Spleen (tissue), 11 donors: ENCODE data around the gene UBE2QL1. TPM values are rescaled to one million over a fixed set of nuclear protein-coding genes. Genes with fewer than 3 reads are reported as not detected.

ENCODE experiments used
- DNase-seq: peaks from one replicate; pipeline ENCODE4 v3.0.0-alpha.2; 2020
- H3K27ac ChIP-seq, 8 donors: fragments of 200-600 bp; sonication (generic) in 7 of 8; 1 replicate in 4 of 8; 2 replicates in 4 of 8; pipeline versions ENCODE4 v1.5.0 to v1.8.0; 2016 to 2021; ENCODE audit warnings: inconsistent platforms in 4 of 8, mild to moderate bottlenecking in 4 of 8, moderate library complexity in 1 of 8
- H3K27me3 ChIP-seq, 7 donors: fragments of 200-600 bp; sonication (generic) in 6 of 7; replicated peaks in 1 of 7; 1 replicate in 4 of 7; 2 replicates in 3 of 7; pipeline versions ENCODE4 v1.5.0 to v1.8.0; 2016 to 2021; ENCODE audit warnings: inconsistent platforms in 3 of 7, mild to moderate bottlenecking in 1 of 7
- H3K36me3 ChIP-seq, 6 donors: fragments of 200-600 bp; sonication (generic) in 5 of 6; 1 replicate in 4 of 6; 2 replicates in 2 of 6; pipeline versions ENCODE4 v1.5.0 to v1.8.0; 2016 to 2021; ENCODE audit warnings: inconsistent platforms in 2 of 6
- H3K4me1 ChIP-seq, 6 donors: fragments of 200-600 bp; sonication (generic) in 5 of 6; 1 replicate in 3 of 6; 2 replicates in 3 of 6; pipeline versions ENCODE4 v1.5.0 to v1.8.0; 2016 to 2021; ENCODE audit warnings: inconsistent platforms in 3 of 6
- H3K4me3 ChIP-seq, 8 donors: fragments of 200-600 bp; sonication (generic) in 7 of 8; 1 replicate in 4 of 8; 2 replicates in 4 of 8; pipeline versions ENCODE4 v1.5.0 to v1.8.0; 2016 to 2021; ENCODE audit warnings: inconsistent platforms in 4 of 8, mild to moderate bottlenecking in 4 of 8, moderate library complexity in 2 of 8
- H3K9me3 ChIP-seq, 8 donors: fragments of 200-600 bp; sonication (generic) in 7 of 8; 1 replicate in 4 of 8; 2 replicates in 4 of 8; pipeline versions ENCODE4 v1.5.0 to v1.8.0; 2016 to 2021; ENCODE audit warnings: inconsistent platforms in 4 of 8
- CTCF ChIP-seq, 11 experiments: fragments of 200-600 bp in 7 of 11; fragments of 450-650 bp in 4 of 11; sonication (generic) in 4 of 11; IDR thresholded peaks in 8 of 11; conservative IDR thresholded peaks in 3 of 11; 1 replicate in 7 of 11; 2 replicates in 4 of 11; pipeline versions ENCODE4 v1.4.0 to v1.8.0; 2016 to 2021; ENCODE audit warnings: antibody characterized with exemption in 11 of 11, inconsistent platforms in 4 of 11, mild to moderate bottlenecking in 1 of 11
- POLR2A ChIP-seq, 3 donors: fragments of 450-650 bp; IDR thresholded peaks; one replicate each; pipeline ENCODE4 v1.5.1; 2017; ENCODE audit warnings: antibody characterized with exemption in 3 of 3, mild to moderate bottlenecking in 1 of 3
- POLR2AphosphoS5 ChIP-seq, 3 donors: sonication (generic); formaldehyde crosslinking; IDR thresholded peaks; one replicate each; pipeline ENCODE4 v1.5.1; 2017; ENCODE audit warnings: antibody characterized with exemption in 3 of 3
- WGBS, 5 donors: extraction: QIAGEN DNeasy Blood & Tissue Kit in 3 of 5; methylation state at CpG; one replicate each; pipeline versions ENCODE4 v1.1.5 to v1.1.7; 2013 to 2018; 5-methylcytosine and 5-hydroxymethylcytosine counted together
- intact Hi-C: fragments of 100-400 bp; cut with DNase I; formaldehyde crosslinking; loops from one replicate; pipeline ENCODE4 v1.15.0; 2023; ENCODE audit warnings: low total_unique reads
- polyA plus RNA-seq, 3 donors: library from polyadenylated mRNA; stranded (reverse); fragments of 200-250 nt; gene quantifications; one replicate each; pipeline ENCODE4 v1.2.1, GENCODE V29; 2013
- total RNA-seq, 7 donors: library from RNA; depleted of rRNA in 3 of 7; stranded (reverse); fragments of >200 nt in 3 of 7; fragmentation: NEBNext Ultra II Directional in 4 of 7; extraction: Animal tissue kit (Norgen Biotek cat#: 25700) in 4 of 7; gene quantifications; one replicate each; pipeline versions ENCODE4 v1.1.0 to v1.2.1, GENCODE V29; 2016 to 2021
- donor health status: healthy with polysubstance abuse.
- donor health status: DM: no; HTN: no; CAD: no; lungs with moderate emphysema.
- donor health status: DM: no; HTN: no; CAD: no.
- donor health status: Bipolar disorder and iron deficiency.
- donor health status: healthy.
- donor health status: DM: no; HTN: no; CAD: no.
- donor health status: DM: yes; HTN: yes; CAD: no.

UBE2QL1 gene
- total and polyA plus RNA-seq, 10 donors: 0.03 to 0.77 (median 0.20) TPM; not detected in 1

DNA sequence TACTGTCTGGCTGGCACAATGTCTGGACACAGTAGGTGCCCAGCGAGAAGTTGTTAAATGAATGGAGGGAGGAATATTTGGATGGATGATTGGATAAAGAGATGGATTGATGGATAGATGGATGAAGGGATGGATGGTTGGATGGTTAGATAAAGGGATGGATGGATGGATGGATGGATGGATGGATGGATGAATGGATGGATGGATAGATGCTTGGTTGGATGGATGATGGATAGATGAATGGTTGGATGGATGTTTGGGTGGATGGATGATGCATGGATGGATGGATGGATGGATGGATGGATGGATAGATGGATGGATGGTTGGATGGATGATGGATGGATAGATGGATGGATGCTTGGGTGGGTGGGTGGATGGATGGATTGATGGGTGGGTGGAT lies 90.4 kb downstream of the UBE2QL1 start:
- no peak for DNase-seq
- TF ChIP-seq POLR2AphosphoS5 (IDR thresholded peaks at IDR 0.05): no peak
- TF ChIP-seq POLR2A (IDR thresholded peaks at IDR 0.05): no peak
- TF ChIP-seq CTCF (IDR thresholded peaks at IDR 0.05 in 8 of 11, conservative IDR thresholded peaks at IDR 0.05 in 3 of 11): no peak

GRCh38 chr5:6540111-6540827 lies 91.6 kb downstream of the UBE2QL1 start:
- 80 to 86% (median 83%) methylated on average over 6 of the region's 6 CpGs for WGBS, 5 donors
- no peaks in the 10 kb centered on the region for H3K9me3 ChIP-seq
- no peak overlapping the region for H3K27ac ChIP-seq
- no peak overlapping the region for H3K4me3 ChIP-seq
- intact Hi-C loops: no loop called here
- H3K36me3 ChIP-seq: no peaks in the 10 kb centered on the region
- no peak for DNase-seq
- TF ChIP-seq POLR2A (IDR thresholded peaks at IDR 0.05): no peak
- TF ChIP-seq CTCF (IDR thresholded peaks at IDR 0.05 in 8 of 11, conservative IDR thresholded peaks at IDR 0.05 in 3 of 11): no peak
- no peak for TF ChIP-seq POLR2AphosphoS5 (IDR thresholded peaks at IDR 0.05)
- H3K4me1 ChIP-seq: no peaks in the 10 kb centered on the region
- H3K27me3 ChIP-seq: peaks cover 0 to 3% (median 0%) of the 10 kb centered on the region in 7 donors

More for the DNA sequence above, 90.4 kb downstream of the UBE2QL1 start:
- no peaks in the 10 kb centered on the region for H3K9me3 ChIP-seq
- no peaks in the 10 kb centered on the region for H3K27me3 ChIP-seq
- H3K36me3 ChIP-seq: no peaks in the 10 kb centered on the region
- no peak overlapping the region for H3K4me3 ChIP-seq
- H3K4me1 ChIP-seq: no peaks in the 10 kb centered on the region
- intact Hi-C loops: no loop called here
- H3K27ac ChIP-seq: no peak overlapping the region
- WGBS, 5 donors: 86 to 100% (median 94%) methylated on average over 1 of the region's 1 CpG

- 75 to 82% (median 77%) methylated on average over 5 of the region's 5 CpGs for WGBS, 5 donors
- TF ChIP-seq POLR2A (IDR thresholded peaks at IDR 0.05) (no peak), CTCF (IDR thresholded peaks at IDR 0.05 in 8 of 11, conservative IDR thresholded peaks at IDR 0.05 in 3 of 11) (no peak), POLR2AphosphoS5 (IDR thresholded peaks at IDR 0.05) (no peak)
- H3K36me3 ChIP-seq: no peaks in the 10 kb centered on the region
- no peaks in the 10 kb centered on the region for H3K9me3 ChIP-seq
- H3K27me3 ChIP-seq: peaks cover 0 to 5% (median 0%) of the 10 kb centered on the region in 7 donors
- intact Hi-C loops: no loop called here
- H3K4me3 ChIP-seq: no peak overlapping the region
- DNase-seq: no peak
- no peaks in the 10 kb centered on the region for H3K4me1 ChIP-seq
- no peak overlapping the region for H3K27ac ChIP-seq
Measured at GRCh38 chr5:6541256-6542013, 92.8 kb downstream of the UBE2QL1 start.
